GM19193 (cell line): ENCODE results near the gene GPR33.

ENCODE experiments used
- POLR2A ChIP-seq: IDR thresholded peaks from 4 replicates; pipeline ENCODE4 v1.6.1; 2011; ENCODE audit not compliant: insufficient read depth, insufficient read length; ENCODE audit errors: extremely low read depth

The GPR33 gene

GRCh38 chr14:31440280-31440679 is 47.6 kb downstream of the GPR33 start:
- TF ChIP-seq POLR2A = no peak

DNA sequence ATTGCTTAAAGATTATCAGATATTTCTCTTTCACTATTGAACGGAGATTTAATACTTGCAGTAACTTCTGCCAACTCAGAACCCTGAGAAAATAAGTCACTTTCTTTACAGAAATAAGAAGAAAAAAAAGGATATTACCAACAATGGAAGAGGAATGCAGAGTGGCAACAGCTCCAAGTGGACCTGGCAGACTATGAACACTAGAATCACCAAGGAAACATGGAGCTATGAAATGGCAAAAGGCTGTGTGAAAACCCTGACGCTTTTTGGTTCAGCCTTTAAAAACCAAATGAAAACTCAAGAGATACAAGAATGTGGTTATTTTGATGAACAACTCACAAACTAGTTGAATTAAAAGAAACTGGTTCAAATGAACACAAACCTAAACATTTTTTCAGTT is 48.3 kb downstream of the GPR33 start:
- TF ChIP-seq POLR2A = no peak

DNA sequence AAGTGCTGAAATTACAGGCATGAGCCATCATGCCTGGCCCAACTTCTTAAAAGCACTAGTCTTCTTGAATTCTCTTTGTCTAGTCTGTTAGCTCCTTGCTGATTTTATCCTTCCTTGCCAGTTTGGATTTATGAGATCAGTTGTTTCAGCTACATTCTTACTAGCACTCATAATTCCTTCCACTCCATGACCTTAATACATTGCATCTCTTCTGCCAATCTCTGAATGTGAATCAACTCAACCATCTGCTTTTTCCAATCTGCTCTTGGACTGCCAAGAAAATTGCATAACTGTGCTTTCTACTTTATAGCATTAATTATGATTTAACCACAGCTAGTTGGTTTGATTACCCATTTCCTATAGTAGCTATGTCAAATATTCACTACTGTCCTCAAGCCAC is 52.6 kb downstream of the GPR33 start:
- no peak for TF ChIP-seq POLR2A
